ENCODE measurements around the gene ANXA8. TPM values are rescaled to one million over a fixed set of nuclear protein-coding genes. Genes with fewer than 3 reads are reported as not detected.

The ANXA8 gene
- total RNA-seq, 1 experiment from 2014 or later = 0.22 TPM

DNA sequence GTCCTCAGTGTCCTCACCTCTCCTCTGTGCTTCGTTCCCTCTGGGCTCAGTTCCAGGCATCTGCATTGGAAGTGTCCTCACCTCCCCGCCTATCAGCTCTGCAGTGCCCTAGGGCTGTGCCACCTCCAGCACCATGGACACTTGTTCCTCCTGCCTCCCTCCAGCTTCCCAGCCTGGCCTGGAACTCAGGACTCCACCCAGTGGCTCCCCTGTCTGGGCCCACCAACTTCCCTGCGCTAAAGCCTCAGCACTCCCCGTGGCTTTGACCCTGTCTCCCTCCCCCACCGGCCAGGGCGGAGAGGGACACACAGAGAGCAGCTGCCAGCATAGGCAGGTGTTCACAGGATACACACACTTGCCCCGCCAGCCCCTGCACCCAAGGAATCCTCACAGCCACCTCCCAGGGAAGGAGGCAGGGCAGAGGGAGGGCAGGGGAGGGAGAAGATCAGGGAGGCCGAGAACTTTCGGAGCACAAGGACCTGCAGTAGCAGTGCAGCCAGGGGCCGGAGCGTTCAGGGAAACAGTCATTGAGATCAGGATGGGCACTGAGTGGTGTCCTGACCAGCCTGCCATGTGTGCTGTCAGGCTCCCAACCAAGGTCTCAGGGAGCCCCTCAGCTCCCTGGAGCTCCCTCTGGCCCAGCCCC is 31.3 kb downstream of the ANXA8 start:
- Histone ChIP-seq H3K18ac (ENCODE audit: insufficient read length, low read depth, low read length) (no peak overlapping the region), H2BK5ac (ENCODE audit: insufficient read length, low read length) (no peak overlapping the region), H3K9ac (ENCODE audit: extremely low read depth, insufficient read length, low read length) (no peak overlapping the region), H4K91ac (ENCODE audit: insufficient read length, low read depth, low read length) (no peak overlapping the region), H4K8ac (replicated peaks; ENCODE audit: insufficient read length, low read depth, low read length) (no peak overlapping the region), H3K4me1 (ENCODE audit: insufficient read depth, low read length) (no peaks in the 10 kb centered on the region), H2BK120ac (ENCODE audit: low read depth, low read length, poor library complexity, severe bottlenecking) (no peak overlapping the region), H2BK15ac (ENCODE audit: low read depth, low read length) (no peak overlapping the region), H4K5ac (ENCODE audit: insufficient read length, low read depth, low read length) (no peak overlapping the region), H2AK5ac (ENCODE audit: insufficient read length, low read length) (no peak overlapping the region), H3K4me2 (ENCODE audit: insufficient read depth, insufficient read length, low read length) (no peak overlapping the region), H3T11ph (ENCODE audit: low read length) (no peak overlapping the region), H3K9me3 (ENCODE audit: control insufficient read depth, low read depth, low read length) (no peaks in the 10 kb centered on the region), H2AFZ (ENCODE audit: low read length) (no peak overlapping the region), H3K4ac (ENCODE audit: low read depth, low read length) (no peak overlapping the region), H4K20me1 (ENCODE audit: control insufficient read depth, insufficient read depth, insufficient read length) (no peaks in the 10 kb centered on the region), H2BK12ac (ENCODE audit: insufficient read length, low read depth, low read length) (no peak overlapping the region), H3K56ac (ENCODE audit: insufficient read length, low read depth, low read length) (no peak overlapping the region), H3K79me1 (ENCODE audit: insufficient read depth, low read depth, low read length, poor library complexity, severe bottlenecking) (no peaks in the 10 kb centered on the region), H3K79me2 (ENCODE audit: insufficient read depth, low read length) (no peaks in the 10 kb centered on the region), H3K23ac (ENCODE audit: insufficient read length, low read depth, low read length) (no peak overlapping the region), H3K23me2 (ENCODE audit: insufficient read length, low read depth, low read length, poor library complexity, severe bottlenecking) (no peaks in the 10 kb centered on the region), H3K27me3 (ENCODE audit: insufficient read depth, low read length) (no peaks in the 10 kb centered on the region), H3K27ac (ENCODE audit: insufficient read length, low read depth, low read length) (no peak overlapping the region), H3K14ac (ENCODE audit: insufficient read depth, low read length) (no peak overlapping the region; the same call in 1 of the 2 replicates), H2BK20ac (ENCODE audit: low read depth, low read length, poor library complexity, severe bottlenecking) (no peak overlapping the region)
- TF ChIP-seq CTCF (conservative IDR thresholded peaks at IDR 0.05) = no peak
- DNase-seq = peak; percentile 37
- Mint-ChIP-seq H3K4me1 (peaks cover 12 to 17% of the 10 kb centered on the region in 2 experiments), H3K27ac (peak overlapping the region in 1 of 3 experiments; percentile 65; a peak in 3 of 7 replicates), H3K4me3 (no peak overlapping the region), H3K36me3 (ENCODE audit: insufficient read depth in 1 of 3, low read depth in 3 of 3) (no peaks in the 10 kb centered on the region; a peak in 1 of 7 replicates), H3K27me3 (ENCODE audit: low read depth) (peaks cover 3% of the 10 kb centered on the region), H3K9me3 (peaks cover 0 to 2% of the 10 kb centered on the region in 2 experiments; a peak in 1 of 5 replicates)
- no CpG with 5 or more reads among the region's 11 CpGs for WGBS (ENCODE audit: extremely low coverage, insufficient read length, low lambda C conversion rate)
